Tibial nerve (tissue), 4 donors: ENCODE results near the gene CDKN1B. TPM values are rescaled to one million over a fixed set of nuclear protein-coding genes. Genes with fewer than 3 reads are reported as not detected.

Experiments used
- DNase-seq, 2 donors: peaks; one replicate each; pipeline ENCODE4 v3.0.0-alpha.2; 2019; ENCODE audit warnings: low spot score in 2 of 2
- H3K27ac ChIP-seq, 4 donors: fragments of 200-600 bp; sonication (generic) in 3 of 4; one replicate each; pipeline ENCODE4 v1.5.1; 2017 to 2019; ENCODE audit warnings: mild to moderate bottlenecking in 1 of 4
- H3K27me3 ChIP-seq, 2 donors: fragments of 200-600 bp; sonication (generic) in 1 of 2; one replicate each; pipeline versions ENCODE4 v1.5.1 to v1.6.0; 2017 to 2019
- H3K36me3 ChIP-seq, 3 donors: fragments of 200-600 bp; sonication (generic); one replicate each; pipeline ENCODE4 v1.5.1; 2018 to 2019
- H3K4me1 ChIP-seq, 4 donors: fragments of 200-600 bp; sonication (generic) in 3 of 4; one replicate each; pipeline ENCODE4 v1.5.1; 2017 to 2019
- H3K4me3 ChIP-seq, 4 donors: fragments of 200-600 bp; sonication (generic) in 3 of 4; one replicate each; pipeline ENCODE4 v1.5.1; 2017 to 2019; ENCODE audit warnings: mild to moderate bottlenecking in 1 of 4, moderate library complexity in 1 of 4
- H3K9me3 ChIP-seq, 4 donors: fragments of 200-600 bp; sonication (generic) in 3 of 4; one replicate each; pipeline ENCODE4 v1.5.1; 2017 to 2019
- EP300 ChIP-seq, 2 donors: sonication (generic); formaldehyde crosslinking; IDR thresholded peaks; one replicate each; pipeline ENCODE4 v1.6.1; 2017; ENCODE audit warnings: antibody characterized with exemption in 2 of 2, mild to moderate bottlenecking in 1 of 2
- POLR2A ChIP-seq, 2 donors: fragments of 450-650 bp; IDR thresholded peaks; one replicate each; pipeline ENCODE4 v1.6.1; 2017; ENCODE audit warnings: antibody characterized with exemption in 2 of 2, mild to moderate bottlenecking in 2 of 2, moderate library complexity in 2 of 2
- WGBS, 2 donors: methylation state at CpG; one replicate each; pipeline ENCODE4 v1.1.5; 2018; 5-methylcytosine and 5-hydroxymethylcytosine counted together
- total RNA-seq, 4 donors: library from RNA; depleted of rRNA; stranded (reverse); fragments of >200 nt; gene quantifications; one replicate each; pipeline ENCODE4 v1.1.0, GENCODE V29; 2016
- TF ChIP-seq, protein P1 (sequence below), 5 experiments: fragments of 200-600 bp in 3 of 5; fragments of 450-650 bp in 2 of 5; sonication (generic) in 3 of 5; IDR thresholded peaks; one replicate each; pipeline ENCODE4 v1.5.1; 2016 to 2019; ENCODE audit warnings: antibody characterized with exemption in 5 of 5, mild to moderate bottlenecking in 3 of 5, moderate library complexity in 2 of 5

CDKN1B gene
- total RNA-seq, 4 donors from 2014 or later = 77.4 to 142 (median 114) TPM

DNA sequence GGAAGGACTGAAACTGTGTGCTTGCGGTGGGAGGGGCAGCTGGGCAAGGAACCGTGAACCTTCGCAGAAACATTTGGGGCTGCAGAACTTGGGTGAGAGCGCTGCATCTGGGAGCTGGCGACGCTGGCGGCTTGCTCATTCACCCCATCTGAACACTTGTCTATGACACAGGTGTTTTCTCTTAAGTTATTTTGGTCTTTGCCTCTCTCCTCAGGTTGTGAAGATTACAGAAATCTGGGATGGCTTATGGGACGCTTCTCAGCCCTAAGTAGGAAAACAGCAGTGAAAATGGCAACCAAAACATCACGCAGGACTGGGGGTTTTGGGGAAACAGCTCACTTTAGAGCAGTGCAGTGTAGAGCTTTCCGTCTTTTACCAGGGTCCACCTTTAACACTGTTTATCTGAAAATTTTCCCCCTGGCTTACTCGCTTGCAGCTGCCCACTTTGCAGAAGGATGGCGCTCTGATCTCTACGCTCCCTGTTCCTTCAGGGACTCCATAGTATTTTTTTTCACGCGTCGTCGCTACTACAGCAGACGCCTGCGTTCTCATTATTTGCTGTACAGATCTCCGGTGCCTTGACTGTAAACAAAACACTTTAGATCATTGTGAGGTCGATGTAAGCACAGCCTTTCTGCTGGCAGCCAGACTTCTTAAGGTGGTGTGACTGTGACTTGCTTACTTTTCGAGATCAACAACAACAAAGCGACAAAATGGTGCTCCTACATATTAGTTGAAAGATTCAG, 2.7 kb upstream of the CDKN1B start:
- 4 to 9% methylated on average over 23 of the region's 23 CpGs for WGBS, 2 donors

DNA sequence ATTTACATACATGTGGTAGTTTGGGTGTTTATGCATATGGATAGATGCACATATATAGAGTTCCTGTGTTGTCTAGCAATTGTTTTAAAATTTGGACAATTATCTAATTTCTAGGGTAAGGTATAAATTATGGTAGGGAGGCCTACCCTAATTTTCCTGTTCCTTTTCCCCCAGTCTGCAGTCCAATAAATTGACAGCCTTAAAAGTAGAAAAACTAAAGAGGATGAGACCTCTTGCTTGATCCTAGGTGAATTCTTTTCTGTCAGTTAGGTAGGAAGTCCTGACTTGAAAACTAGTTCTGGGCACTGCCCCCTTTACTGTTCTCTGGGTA, 2.1 kb upstream of the CDKN1B start:
- no peak for DNase-seq
- Histone ChIP-seq H3K4me3 (peak overlapping the region in 1 of 4 donors; percentile 96), H3K9me3 (no peaks in the 10 kb centered on the region), H3K27ac (peak overlapping the region; percentile 96 to 100 (median 100)), H3K27me3 (no peaks in the 10 kb centered on the region), H3K4me1 (peaks cover 0 to 36% (median 27%) of the 10 kb centered on the region in 4 donors), H3K36me3 (peaks cover 0 to 5% (median 0%) of the 10 kb centered on the region in 3 donors)
- TF ChIP-seq EP300 (IDR thresholded peaks at IDR 0.05) = no peak
- TF ChIP-seq POLR2A (IDR thresholded peaks at IDR 0.05) = no peak
- TF ChIP-seq, protein P1, sequence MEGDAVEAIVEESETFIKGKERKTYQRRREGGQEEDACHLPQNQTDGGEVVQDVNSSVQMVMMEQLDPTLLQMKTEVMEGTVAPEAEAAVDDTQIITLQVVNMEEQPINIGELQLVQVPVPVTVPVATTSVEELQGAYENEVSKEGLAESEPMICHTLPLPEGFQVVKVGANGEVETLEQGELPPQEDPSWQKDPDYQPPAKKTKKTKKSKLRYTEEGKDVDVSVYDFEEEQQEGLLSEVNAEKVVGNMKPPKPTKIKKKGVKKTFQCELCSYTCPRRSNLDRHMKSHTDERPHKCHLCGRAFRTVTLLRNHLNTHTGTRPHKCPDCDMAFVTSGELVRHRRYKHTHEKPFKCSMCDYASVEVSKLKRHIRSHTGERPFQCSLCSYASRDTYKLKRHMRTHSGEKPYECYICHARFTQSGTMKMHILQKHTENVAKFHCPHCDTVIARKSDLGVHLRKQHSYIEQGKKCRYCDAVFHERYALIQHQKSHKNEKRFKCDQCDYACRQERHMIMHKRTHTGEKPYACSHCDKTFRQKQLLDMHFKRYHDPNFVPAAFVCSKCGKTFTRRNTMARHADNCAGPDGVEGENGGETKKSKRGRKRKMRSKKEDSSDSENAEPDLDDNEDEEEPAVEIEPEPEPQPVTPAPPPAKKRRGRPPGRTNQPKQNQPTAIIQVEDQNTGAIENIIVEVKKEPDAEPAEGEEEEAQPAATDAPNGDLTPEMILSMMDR (IDR thresholded peaks at IDR 0.05) = no peak

More for the DNA sequence above, 2.7 kb upstream of the CDKN1B start:
- peak; percentile 36 to 65 for TF ChIP-seq POLR2A (IDR thresholded peaks at IDR 0.05)
- TF ChIP-seq, protein P1 (IDR thresholded peaks at IDR 0.05) = peak in 3 of 5 experiments; percentile 10 to 51 (median 48)
- TF ChIP-seq EP300 (IDR thresholded peaks at IDR 0.05) = peak in 1 of 2 donors; percentile 69
- Histone ChIP-seq H3K4me1 (peaks cover 0 to 31% (median 20%) of the 10 kb centered on the region in 4 donors), H3K4me3 (peak overlapping the region; percentile 19 to 96 (median 48)), H3K27me3 (no peaks in the 10 kb centered on the region), H3K9me3 (no peaks in the 10 kb centered on the region), H3K36me3 (no peaks in the 10 kb centered on the region), H3K27ac (peak overlapping the region; percentile 96 to 100 (median 100))
- no peak for DNase-seq

DNA sequence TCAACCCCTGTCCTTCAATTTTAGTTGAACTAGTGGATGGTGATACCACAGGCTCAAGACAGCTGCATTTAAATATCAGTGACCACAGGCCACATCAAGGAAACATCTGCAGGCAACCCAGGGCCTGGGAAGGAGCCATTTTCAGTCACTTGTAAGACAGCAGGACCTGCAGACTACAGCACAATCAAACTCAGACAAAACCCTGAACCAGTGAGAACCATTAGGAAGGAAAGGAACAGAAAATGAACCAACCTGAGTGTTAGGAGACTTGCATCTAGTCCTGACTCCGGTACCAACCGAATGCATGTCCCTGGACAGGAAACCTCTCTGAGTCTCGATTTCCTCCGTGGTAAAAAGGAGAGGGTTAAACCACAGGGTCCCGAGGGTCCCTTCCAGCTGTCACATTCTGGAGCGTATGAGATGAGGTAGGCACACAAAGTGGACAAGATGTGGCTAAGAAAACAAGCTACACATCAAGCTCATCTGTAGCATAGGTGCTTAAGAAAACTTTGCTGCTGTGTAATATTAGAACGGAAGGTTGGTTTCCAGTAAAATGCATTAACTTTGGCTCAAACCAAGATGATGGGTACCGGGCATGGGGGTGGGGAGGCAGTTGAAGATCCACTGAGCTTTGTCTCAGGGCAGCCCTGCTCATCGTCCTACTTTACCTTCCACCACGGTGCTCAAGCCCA, 1.6 kb upstream of the CDKN1B start:
- Histone ChIP-seq H3K9me3 (no peaks in the 10 kb centered on the region), H3K27ac (peak overlapping the region; percentile 96 to 100 (median 100)), H3K4me3 (peak overlapping the region in 3 of 4 donors; percentile 64 to 96 (median 76)), H3K36me3 (peaks cover 0 to 5% (median 0%) of the 10 kb centered on the region in 3 donors), H3K27me3 (no peaks in the 10 kb centered on the region), H3K4me1 (peaks cover 0 to 42% (median 32%) of the 10 kb centered on the region in 4 donors)
- DNase-seq = peak in 1 of 2 donors; percentile 24
- TF ChIP-seq POLR2A (IDR thresholded peaks at IDR 0.05) = no peak
- WGBS, 2 donors = 10 to 14% methylated on average over 10 of the region's 10 CpGs

DNA sequence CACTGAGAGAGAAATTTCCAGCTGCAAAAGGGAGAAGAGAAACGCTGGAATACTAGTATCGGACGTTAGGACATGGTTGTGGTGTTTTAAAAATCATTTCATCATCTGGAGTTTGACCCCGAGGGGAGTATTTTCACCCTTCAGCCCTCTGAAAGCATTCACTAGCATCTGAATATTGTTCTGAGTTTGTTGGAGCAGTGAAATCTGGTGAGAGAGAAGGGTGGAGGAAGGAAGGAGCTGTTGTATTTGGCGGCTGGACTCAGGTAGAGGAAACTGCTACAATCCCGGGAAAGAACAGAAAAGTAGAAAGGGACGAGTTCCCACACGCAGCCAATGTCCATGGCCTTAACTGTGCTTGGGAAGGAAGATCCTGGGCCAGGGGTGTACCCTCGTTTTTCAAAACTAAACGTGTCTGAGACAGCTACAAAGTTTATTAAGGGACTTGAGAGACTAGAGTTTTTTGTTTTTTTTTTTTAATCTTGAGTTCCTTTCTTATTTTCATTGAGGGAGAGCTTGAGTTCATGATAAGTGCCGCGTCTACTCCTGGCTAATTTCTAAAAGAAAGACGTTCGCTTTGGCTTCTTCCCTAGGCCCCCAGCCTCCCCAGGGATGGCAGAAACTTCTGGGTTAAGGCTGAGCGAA, 896 bp upstream of the CDKN1B start:
- H3K27ac ChIP-seq = peak overlapping the region; percentile 96 to 100 (median 100)
- peaks cover 0 to 48% (median 38%) of the 10 kb centered on the region in 4 donors for H3K4me1 ChIP-seq
- H3K27me3 ChIP-seq = no peaks in the 10 kb centered on the region
- WGBS, 2 donors = 0 to 1% methylated on average over 15 of the region's 15 CpGs
- no peak for TF ChIP-seq EP300 (IDR thresholded peaks at IDR 0.05)
- TF ChIP-seq, protein P1 (IDR thresholded peaks at IDR 0.05) = no peak
- no peaks in the 10 kb centered on the region for H3K9me3 ChIP-seq
- DNase-seq = peak in 1 of 2 donors; percentile 42
- H3K36me3 ChIP-seq = peaks cover 0 to 8% (median 0%) of the 10 kb centered on the region in 3 donors
- peak overlapping the region; percentile 64 to 96 (median 71) for H3K4me3 ChIP-seq

DNA sequence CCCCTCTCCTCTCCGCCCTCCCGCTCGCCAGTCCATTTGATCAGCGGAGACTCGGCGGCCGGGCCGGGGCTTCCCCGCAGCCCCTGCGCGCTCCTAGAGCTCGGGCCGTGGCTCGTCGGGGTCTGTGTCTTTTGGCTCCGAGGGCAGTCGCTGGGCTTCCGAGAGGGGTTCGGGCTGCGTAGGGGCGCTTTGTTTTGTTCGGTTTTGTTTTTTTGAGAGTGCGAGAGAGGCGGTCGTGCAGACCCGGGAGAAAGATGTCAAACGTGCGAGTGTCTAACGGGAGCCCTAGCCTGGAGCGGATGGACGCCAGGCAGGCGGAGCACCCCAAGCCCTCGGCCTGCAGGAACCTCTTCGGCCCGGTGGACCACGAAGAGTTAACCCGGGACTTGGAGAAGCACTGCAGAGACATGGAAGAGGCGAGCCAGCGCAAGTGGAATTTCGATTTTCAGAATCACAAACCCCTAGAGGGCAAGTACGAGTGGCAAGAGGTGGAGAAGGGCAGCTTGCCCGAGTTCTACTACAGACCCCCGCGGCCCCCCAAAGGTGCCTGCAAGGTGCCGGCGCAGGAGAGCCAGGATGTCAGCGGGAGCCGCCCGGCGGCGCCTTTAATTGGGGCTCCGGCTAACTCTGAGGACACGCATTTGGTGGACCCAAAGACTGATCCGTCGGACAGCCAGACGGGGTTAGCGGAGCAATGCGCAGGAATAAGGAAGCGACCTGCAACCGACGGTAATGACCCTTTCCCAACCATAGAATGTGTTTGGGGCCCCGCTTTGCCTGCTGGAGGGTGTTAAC, 615 bp downstream of the CDKN1B start:
- no peaks in the 10 kb centered on the region for H3K27me3 ChIP-seq
- H3K4me3 ChIP-seq = peak overlapping the region; percentile 64 to 96 (median 71)
- no peaks in the 10 kb centered on the region for H3K9me3 ChIP-seq
- peak overlapping the region; percentile 96 to 100 (median 100) for H3K27ac ChIP-seq
- TF ChIP-seq EP300 (IDR thresholded peaks at IDR 0.05) = no peak
- TF ChIP-seq, protein P1 (IDR thresholded peaks at IDR 0.05) = peak in 1 of 5 experiments; percentile 8
- TF ChIP-seq POLR2A (IDR thresholded peaks at IDR 0.05) = no peak
- 0% methylated on average over 60 to 62 of the region's 62 CpGs for WGBS, 2 donors
- peaks cover 0 to 63% (median 50%) of the 10 kb centered on the region in 4 donors for H3K4me1 ChIP-seq
- peaks cover 0 to 15% (median 0%) of the 10 kb centered on the region in 3 donors for H3K36me3 ChIP-seq
- DNase-seq = peak in 1 of 2 donors; percentile 25
